Spleen (tissue), 11 donors: ENCODE measurements around the gene C12orf43. TPM values are rescaled to one million over a fixed set of nuclear protein-coding genes. Genes with fewer than 3 reads are reported as not detected.

Source experiments
- DNase-seq: peaks from one replicate; pipeline ENCODE4 v3.0.0-alpha.2; 2020
- H3K27ac ChIP-seq, 8 donors: fragments of 200-600 bp; sonication (generic) in 7 of 8; 1 replicate in 4 of 8; 2 replicates in 4 of 8; pipeline versions ENCODE4 v1.5.0 to v1.8.0; 2016 to 2021; ENCODE audit warnings: inconsistent platforms in 4 of 8, mild to moderate bottlenecking in 4 of 8, moderate library complexity in 1 of 8
- H3K27me3 ChIP-seq, 7 donors: fragments of 200-600 bp; sonication (generic) in 6 of 7; replicated peaks in 1 of 7; 1 replicate in 4 of 7; 2 replicates in 3 of 7; pipeline versions ENCODE4 v1.5.0 to v1.8.0; 2016 to 2021; ENCODE audit warnings: inconsistent platforms in 3 of 7, mild to moderate bottlenecking in 1 of 7
- H3K36me3 ChIP-seq, 6 donors: fragments of 200-600 bp; sonication (generic) in 5 of 6; 1 replicate in 4 of 6; 2 replicates in 2 of 6; pipeline versions ENCODE4 v1.5.0 to v1.8.0; 2016 to 2021; ENCODE audit warnings: inconsistent platforms in 2 of 6
- H3K4me1 ChIP-seq, 6 donors: fragments of 200-600 bp; sonication (generic) in 5 of 6; 1 replicate in 3 of 6; 2 replicates in 3 of 6; pipeline versions ENCODE4 v1.5.0 to v1.8.0; 2016 to 2021; ENCODE audit warnings: inconsistent platforms in 3 of 6
- H3K4me3 ChIP-seq, 8 donors: fragments of 200-600 bp; sonication (generic) in 7 of 8; 1 replicate in 4 of 8; 2 replicates in 4 of 8; pipeline versions ENCODE4 v1.5.0 to v1.8.0; 2016 to 2021; ENCODE audit warnings: inconsistent platforms in 4 of 8, mild to moderate bottlenecking in 4 of 8, moderate library complexity in 2 of 8
- H3K9me3 ChIP-seq, 8 donors: fragments of 200-600 bp; sonication (generic) in 7 of 8; 1 replicate in 4 of 8; 2 replicates in 4 of 8; pipeline versions ENCODE4 v1.5.0 to v1.8.0; 2016 to 2021; ENCODE audit warnings: inconsistent platforms in 4 of 8
- CTCF ChIP-seq, 11 experiments: fragments of 200-600 bp in 7 of 11; fragments of 450-650 bp in 4 of 11; sonication (generic) in 4 of 11; IDR thresholded peaks in 8 of 11; conservative IDR thresholded peaks in 3 of 11; 1 replicate in 7 of 11; 2 replicates in 4 of 11; pipeline versions ENCODE4 v1.4.0 to v1.8.0; 2016 to 2021; ENCODE audit warnings: antibody characterized with exemption in 11 of 11, inconsistent platforms in 4 of 11, mild to moderate bottlenecking in 1 of 11
- POLR2A ChIP-seq, 3 donors: fragments of 450-650 bp; IDR thresholded peaks; one replicate each; pipeline ENCODE4 v1.5.1; 2017; ENCODE audit warnings: antibody characterized with exemption in 3 of 3, mild to moderate bottlenecking in 1 of 3
- POLR2AphosphoS5 ChIP-seq, 3 donors: sonication (generic); formaldehyde crosslinking; IDR thresholded peaks; one replicate each; pipeline ENCODE4 v1.5.1; 2017; ENCODE audit warnings: antibody characterized with exemption in 3 of 3
- WGBS, 5 donors: extraction: QIAGEN DNeasy Blood & Tissue Kit in 3 of 5; methylation state at CpG; one replicate each; pipeline versions ENCODE4 v1.1.5 to v1.1.7; 2013 to 2018; 5-methylcytosine and 5-hydroxymethylcytosine counted together
- intact Hi-C: fragments of 100-400 bp; cut with DNase I; formaldehyde crosslinking; loops from one replicate; pipeline ENCODE4 v1.15.0; 2023; ENCODE audit warnings: low total_unique reads
- polyA plus RNA-seq, 3 donors: library from polyadenylated mRNA; stranded (reverse); fragments of 200-250 nt; gene quantifications; one replicate each; pipeline ENCODE4 v1.2.1, GENCODE V29; 2013
- total RNA-seq, 7 donors: library from RNA; depleted of rRNA in 3 of 7; stranded (reverse); fragments of >200 nt in 3 of 7; fragmentation: NEBNext Ultra II Directional in 4 of 7; extraction: Animal tissue kit (Norgen Biotek cat#: 25700) in 4 of 7; gene quantifications; one replicate each; pipeline versions ENCODE4 v1.1.0 to v1.2.1, GENCODE V29; 2016 to 2021
- donor health status: healthy with polysubstance abuse.
- donor health status: DM: no; HTN: no; CAD: no; lungs with moderate emphysema.
- donor health status: DM: no; HTN: no; CAD: no.
- donor health status: Bipolar disorder and iron deficiency.
- donor health status: healthy.
- donor health status: DM: no; HTN: no; CAD: no.
- donor health status: DM: yes; HTN: yes; CAD: no.

Gene C12orf43
- total and polyA plus RNA-seq, 10 donors, result 8.0 to 16.8 (median 11.7) TPM

- Histone ChIP-seq H3K4me3 (no peak overlapping the region), H3K27ac (no peak overlapping the region), H3K9me3 (no peaks in the 10 kb centered on the region), H3K4me1 (no peaks in the 10 kb centered on the region), H3K36me3 (no peaks in the 10 kb centered on the region), H3K27me3 (peaks cover 0 to 12% (median 0%) of the 10 kb centered on the region in 7 donors)
- DNase-seq, result no peak
- WGBS, 5 donors, result 84 to 92% (median 87%) methylated on average over 3 of the region's 3 CpGs
- TF ChIP-seq POLR2A (IDR thresholded peaks at IDR 0.05) (no peak), CTCF (IDR thresholded peaks at IDR 0.05 in 8 of 11, conservative IDR thresholded peaks at IDR 0.05 in 3 of 11) (no peak), POLR2AphosphoS5 (IDR thresholded peaks at IDR 0.05) (no peak)
- intact Hi-C loops, result no loop called here
These were observed 31.9 kb downstream of the C12orf43 start for GRCh38 chr12:120984351-120984898.

- H3K27me3 ChIP-seq, result peaks cover 0 to 12% (median 0%) of the 10 kb centered on the region in 7 donors
- no peak for DNase-seq
- H3K27ac ChIP-seq, result no peak overlapping the region
- intact Hi-C loops, result no loop called here
- no peak overlapping the region for H3K4me3 ChIP-seq
- no peak for TF ChIP-seq POLR2AphosphoS5 (IDR thresholded peaks at IDR 0.05)
- TF ChIP-seq CTCF (IDR thresholded peaks at IDR 0.05 in 8 of 11, conservative IDR thresholded peaks at IDR 0.05 in 3 of 11), result no peak
- no peak for TF ChIP-seq POLR2A (IDR thresholded peaks at IDR 0.05)
- WGBS, 5 donors, result 83 to 90% (median 87%) methylated on average over 4 of the region's 4 CpGs
- no peaks in the 10 kb centered on the region for H3K36me3 ChIP-seq
- no peaks in the 10 kb centered on the region for H3K4me1 ChIP-seq
- H3K9me3 ChIP-seq, result no peaks in the 10 kb centered on the region
These were observed 32.5 kb downstream of the C12orf43 start for GRCh38 chr12:120983759-120984158.

- intact Hi-C loops, result no loop called here
- no peaks in the 10 kb centered on the region for H3K4me1 ChIP-seq
- WGBS, 5 donors, result 77 to 88% (median 83%) methylated on average over 7 of the region's 7 CpGs
These were observed 33.6 kb downstream of the C12orf43 start for GRCh38 chr12:120982659-120983058.

More at GRCh38 chr12:120982659-120983058, 33.6 kb downstream of the C12orf43 start:
- Histone ChIP-seq H3K27ac (no peak overlapping the region), H3K9me3 (no peaks in the 10 kb centered on the region), H3K4me3 (no peak overlapping the region), H3K27me3 (peaks cover 0 to 12% (median 0%) of the 10 kb centered on the region in 7 donors), H3K36me3 (no peaks in the 10 kb centered on the region)
- TF ChIP-seq POLR2AphosphoS5 (IDR thresholded peaks at IDR 0.05) (no peak), POLR2A (IDR thresholded peaks at IDR 0.05) (no peak), CTCF (IDR thresholded peaks at IDR 0.05 in 8 of 11, conservative IDR thresholded peaks at IDR 0.05 in 3 of 11) (no peak)
- DNase-seq, result no peak
